CD14-positive monocyte (primary cell): ENCODE measurements around the gene ACSF2. TPM values are rescaled to one million over a fixed set of nuclear protein-coding genes. Genes with fewer than 3 reads are reported as not detected.

Experiments
- DNase-seq, 3 donors: peaks; one replicate each; pipeline ENCODE4 v3.0.0-alpha.2; 2011 to 2022
- H2AFZ ChIP-seq: 2 replicates; pipeline ENCODE4 v1.6.0; 2012; ENCODE audit warnings: mild to moderate bottlenecking, low read depth, low read length, inconsistent platforms; ENCODE audit not compliant: insufficient read depth, poor library complexity, severe bottlenecking
- H3K27ac ChIP-seq, 2 donors: 1 replicate in 1 of 2; 2 replicates in 1 of 2; pipeline ENCODE4 v1.5.1; 2012 to 2013; ENCODE audit warnings: low read length in 2 of 2, control low read depth in 1 of 2, inconsistent platforms in 1 of 2, low read depth in 1 of 2, mild to moderate bottlenecking in 1 of 2
- H3K27me3 ChIP-seq, 2 donors: one replicate each; pipeline versions ENCODE4 v1.6.0 to v1.6.1; 2011 to 2013; ENCODE audit warnings: low read length in 2 of 2; ENCODE audit not compliant: control insufficient read depth in 2 of 2, insufficient read depth in 2 of 2
- H3K36me3 ChIP-seq, 2 donors: replicated peaks in 1 of 2; 1 replicate in 1 of 2; 2 replicates in 1 of 2; pipeline versions ENCODE4 v1.5.1 to v1.6.1; 2012 to 2013; ENCODE audit warnings: low read length in 2 of 2, control low read depth in 1 of 2, inconsistent platforms in 1 of 2, mild to moderate bottlenecking in 1 of 2; ENCODE audit not compliant: insufficient read depth in 2 of 2, control insufficient read depth in 1 of 2
- H3K4me1 ChIP-seq, 2 donors: 1 replicate in 1 of 2; 2 replicates in 1 of 2; pipeline versions ENCODE4 v1.5.1 to v1.6.1; 2012 to 2013; ENCODE audit warnings: low read length in 2 of 2, control low read depth in 1 of 2, inconsistent platforms in 1 of 2, mild to moderate bottlenecking in 1 of 2, moderate library complexity in 1 of 2; ENCODE audit not compliant: insufficient read depth in 2 of 2, control insufficient read depth in 1 of 2
- H3K4me2 ChIP-seq: replicated peaks from 2 replicates; pipeline ENCODE3; 2012; ENCODE audit warnings: low read length, moderate library complexity, mild to moderate bottlenecking; ENCODE audit not compliant: poor library complexity, severe bottlenecking; ENCODE audit errors: extremely low read depth
- H3K4me3 ChIP-seq, 3 experiments: fragments of 200-600 bp in 1 of 3; sonication (generic) in 1 of 3; replicated peaks in 1 of 3; 1 replicate in 2 of 3; 2 replicates in 1 of 3; pipeline ENCODE4 v1.5.1; 2011 to 2013; ENCODE audit warnings: low read length in 3 of 3, mild to moderate bottlenecking in 3 of 3, control low read depth in 2 of 3, low read depth in 2 of 3, inconsistent platforms in 1 of 3, moderate library complexity in 1 of 3
- H3K79me2 ChIP-seq: 2 replicates; pipeline ENCODE4 v1.6.0; 2012; ENCODE audit warnings: mild to moderate bottlenecking, control low read depth, inconsistent platforms, low read length, moderate library complexity; ENCODE audit not compliant: insufficient read depth
- H3K9ac ChIP-seq: 2 replicates; pipeline ENCODE4 v1.6.0; 2017; ENCODE audit warnings: low read length, mild to moderate bottlenecking; ENCODE audit not compliant: insufficient read depth, poor library complexity, severe bottlenecking
- H3K9me3 ChIP-seq, 2 donors: replicated peaks in 1 of 2; 1 replicate in 1 of 2; 2 replicates in 1 of 2; pipeline versions ENCODE4 v1.5.1 to v1.6.1; 2012 to 2013; ENCODE audit warnings: low read length in 2 of 2, control low read depth in 1 of 2; ENCODE audit not compliant: control insufficient read depth in 1 of 2, insufficient read depth in 1 of 2
- H4K20me1 ChIP-seq: 2 replicates; pipeline ENCODE4 v1.6.0; 2012; ENCODE audit warnings: mild to moderate bottlenecking, low read length, control low read depth, moderate library complexity; ENCODE audit not compliant: insufficient read depth
- H3K27ac Mint-ChIP-seq, 7 donors: one replicate each; pipeline ENCODE4 v1.8.0; 2020; ENCODE audit warnings: mild to moderate bottlenecking in 7 of 7, mixed read lengths in 7 of 7, moderate library complexity in 6 of 7, inconsistent platforms in 2 of 7
- H3K27me3 Mint-ChIP-seq, 3 donors: one replicate each; pipeline ENCODE4 v1.8.0; 2021 to 2022; ENCODE audit warnings: low read depth in 3 of 3, mild to moderate bottlenecking in 3 of 3, mixed read lengths in 3 of 3, moderate library complexity in 3 of 3, inconsistent platforms in 1 of 3
- H3K36me3 Mint-ChIP-seq, 2 donors: one replicate each; pipeline ENCODE4 v1.8.0; 2020; ENCODE audit warnings: mixed read lengths in 2 of 2, inconsistent platforms in 1 of 2, mild to moderate bottlenecking in 1 of 2
- H3K4me1 Mint-ChIP-seq: one replicate; pipeline ENCODE4 v1.8.0; 2020; ENCODE audit warnings: mild to moderate bottlenecking, mixed read lengths
- H3K4me3 Mint-ChIP-seq, 2 donors: one replicate each; pipeline ENCODE4 v1.8.0; 2020; ENCODE audit warnings: mild to moderate bottlenecking in 2 of 2, mixed read lengths in 2 of 2, moderate library complexity in 1 of 2
- H3K9me3 Mint-ChIP-seq, 7 donors: one replicate each; pipeline ENCODE4 v1.8.0; 2020 to 2022; ENCODE audit warnings: mixed read lengths in 7 of 7, mild to moderate bottlenecking in 6 of 7, moderate library complexity in 6 of 7, inconsistent platforms in 2 of 7
- WGBS: methylation state at CpG from one replicate; pipeline ENCODE4 v1.1.5; 2013; ENCODE audit warnings: missing lambda C conversion rate; ENCODE audit not compliant: insufficient coverage; 5-methylcytosine and 5-hydroxymethylcytosine counted together
- intact Hi-C, 2 donors: fragments of 100-400 bp; cut with micrococcal nuclease; formaldehyde crosslinking; loops; one replicate each; pipeline versions ENCODE4 v1.15.0 to v1.15.1; 2023
- polyA plus RNA-seq, 3 donors: library from polyadenylated mRNA; depleted of rRNA in 1 of 3; unstranded in 2 of 3; stranded (reverse) in 1 of 3; fragments of 300-500 nt in 2 of 3; fragments of >200 nt in 1 of 3; fragmentation: Illumina TruSeq in 2 of 3; gene quantifications; 1 replicate in 2 of 3; 2 replicates in 1 of 3; pipeline ENCODE4 v1.2.3, GENCODE V29; 2012 to 2021
- small RNA-seq: library from RNA; depleted of rRNA; stranded (forward); fragments of <200 nt; gene quantifications from one replicate; pipeline ENCODE3, GENCODE V24; 2012; ENCODE audit warnings: low read depth; ENCODE audit not compliant: insufficient read length
- TF ChIP-seq, protein P1 (sequence below): fragments of 200-600 bp; IDR thresholded peaks from one replicate; pipeline ENCODE4 v1.8.0; 2022; ENCODE audit warnings: antibody characterized with exemption, mild to moderate bottlenecking

The ACSF2 gene
- polyA plus RNA-seq, 3 donors, result 2.8 to 24.4 (median 5.5) TPM

DNA sequence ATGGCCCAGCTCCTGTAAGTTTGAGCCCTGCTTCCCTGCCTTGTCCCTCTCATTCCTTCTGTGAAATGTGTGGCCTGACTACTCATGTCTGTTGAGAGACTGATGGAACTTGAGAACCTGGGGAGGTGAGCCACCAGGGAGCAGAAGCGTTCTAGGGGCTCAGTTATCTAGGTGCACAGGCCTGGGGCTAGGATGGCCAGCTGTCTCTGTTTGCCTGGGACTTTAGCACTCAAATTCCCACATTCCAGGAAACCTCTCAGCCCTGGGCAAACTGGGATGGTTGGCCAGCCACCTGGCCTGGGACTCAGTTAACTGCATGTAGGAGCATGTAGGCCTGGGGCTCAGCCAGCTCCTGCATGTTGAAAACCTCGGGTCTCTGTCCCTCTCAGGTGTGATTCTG, 97.2 kb downstream of the ACSF2 start:
- Histone ChIP-seq H3K4me2 (no peak overlapping the region), H3K27ac (no peak overlapping the region), H3K4me1 (peaks cover 7 to 10% of the 10 kb centered on the region in 2 donors), H3K4me3 (no peak overlapping the region), H2AFZ (no peak overlapping the region), H4K20me1 (no peaks in the 10 kb centered on the region), H3K9me3 (no peaks in the 10 kb centered on the region), H3K36me3 (no peaks in the 10 kb centered on the region), H3K27me3 (no peaks in the 10 kb centered on the region), H3K9ac (no peak overlapping the region), H3K79me2 (no peaks in the 10 kb centered on the region)
- no peak overlapping the region for H3K4me3 Mint-ChIP-seq
- TF ChIP-seq, protein P1, sequence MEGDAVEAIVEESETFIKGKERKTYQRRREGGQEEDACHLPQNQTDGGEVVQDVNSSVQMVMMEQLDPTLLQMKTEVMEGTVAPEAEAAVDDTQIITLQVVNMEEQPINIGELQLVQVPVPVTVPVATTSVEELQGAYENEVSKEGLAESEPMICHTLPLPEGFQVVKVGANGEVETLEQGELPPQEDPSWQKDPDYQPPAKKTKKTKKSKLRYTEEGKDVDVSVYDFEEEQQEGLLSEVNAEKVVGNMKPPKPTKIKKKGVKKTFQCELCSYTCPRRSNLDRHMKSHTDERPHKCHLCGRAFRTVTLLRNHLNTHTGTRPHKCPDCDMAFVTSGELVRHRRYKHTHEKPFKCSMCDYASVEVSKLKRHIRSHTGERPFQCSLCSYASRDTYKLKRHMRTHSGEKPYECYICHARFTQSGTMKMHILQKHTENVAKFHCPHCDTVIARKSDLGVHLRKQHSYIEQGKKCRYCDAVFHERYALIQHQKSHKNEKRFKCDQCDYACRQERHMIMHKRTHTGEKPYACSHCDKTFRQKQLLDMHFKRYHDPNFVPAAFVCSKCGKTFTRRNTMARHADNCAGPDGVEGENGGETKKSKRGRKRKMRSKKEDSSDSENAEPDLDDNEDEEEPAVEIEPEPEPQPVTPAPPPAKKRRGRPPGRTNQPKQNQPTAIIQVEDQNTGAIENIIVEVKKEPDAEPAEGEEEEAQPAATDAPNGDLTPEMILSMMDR, result no peak
- H3K27ac Mint-ChIP-seq, result no peak overlapping the region
- no peaks in the 10 kb centered on the region for H3K9me3 Mint-ChIP-seq
- WGBS, result no CpG with 5 or more reads among the region's 2 CpGs
- DNase-seq, result no peak
- intact Hi-C loops, result no loop called here
- peaks cover 6% of the 10 kb centered on the region for H3K4me1 Mint-ChIP-seq
- H3K36me3 Mint-ChIP-seq, result no peaks in the 10 kb centered on the region
- H3K27me3 Mint-ChIP-seq, result peaks cover 1 to 3% (median 2%) of the 10 kb centered on the region in 3 donors

Small RNAs within 50 kb of the gene (small RNA-seq; reads per million reads assigned to genes)
- not detected for gene RF00019

Other genes starting within 250 kb of the ACSF2 start
- gene COL1A1, start 224.6 kb upstream of the ACSF2 start, polyA plus RNA-seq, result not detected
- not detected for gene TMEM92, start 151.8 kb upstream of the ACSF2 start, polyA plus RNA-seq
- 10 to 100 TPM in 1 of 3 donors, 1 to 10 TPM in 2; 4.4 to 10.2 (median 4.4) TPM for gene XYLT2, start 80.1 kb upstream of the ACSF2 start, polyA plus RNA-seq
- 10 to 100 TPM; 33.2 to 82.3 (median 75.3) TPM for gene MRPL27, start 53.0 kb upstream of the ACSF2 start, polyA plus RNA-seq
- gene EME1, start 53.0 kb upstream of the ACSF2 start, polyA plus RNA-seq, result under 1 TPM; 0.33 to 0.76 (median 0.43) TPM
- 10 to 100 TPM; 36.6 to 48.9 (median 45.7) TPM for gene LRRC59, start 28.7 kb upstream of the ACSF2 start, polyA plus RNA-seq
- gene CHAD, start 42.7 kb downstream of the ACSF2 start, polyA plus RNA-seq, result not detected
- 10 to 100 TPM; 20.6 to 40.0 (median 21.2) TPM for gene RSAD1, start 52.6 kb downstream of the ACSF2 start, polyA plus RNA-seq
- not detected for gene MYCBPAP, start 82.2 kb downstream of the ACSF2 start, polyA plus RNA-seq
- not detected for gene EPN3, start 106.5 kb downstream of the ACSF2 start, polyA plus RNA-seq
- 10 to 100 TPM in 2 of 3 donors, 1 to 10 TPM in 1; 9.3 to 37.8 (median 12.2) TPM for gene SPATA20, start 121.0 kb downstream of the ACSF2 start, polyA plus RNA-seq
- under 1 TPM in 1 of 3 donors, not detected in 2; 0.03 TPM for gene CACNA1G, start 134.5 kb downstream of the ACSF2 start, polyA plus RNA-seq
- 10 to 100 TPM in 2 of 3 donors, 1 to 10 TPM in 1; 2.7 to 74.5 (median 11.4) TPM for gene ABCC3, start 208.7 kb downstream of the ACSF2 start, polyA plus RNA-seq